GM12878 (cell line): ENCODE data around the gene FRYL. TPM values are rescaled to one million over a fixed set of nuclear protein-coding genes. Genes with fewer than 3 reads are reported as not detected.

Source experiments
- ATAC-seq: fragments of 200-7000 bp; cut with Tn5 transposase; 3 replicates; pipeline ENCODE4 v1.9.1; 2020; ENCODE audit warnings: mild to moderate bottlenecking, moderate library complexity
- BruUV-seq: library from RNA; stranded (reverse); fragments of 400-500 nt; replicated peaks from 2 replicates; lab custom pipeline; 2021; lab: Mats Ljungman, UMichigan
- CTCF ChIA-PET: fragments of 300-600 bp; sonication (Branson Sonifier 250); formaldehyde crosslinking; extraction: SDS; loops from one replicate; lab custom pipeline; 2021; ENCODE audit warnings: inconsistent platforms; lab: Yijun Ruan, JAX
- POLR2A ChIA-PET: fragments of 350-600 bp; formaldehyde crosslinking; extraction: SDS; loops from one replicate; lab custom pipeline; 2021; ENCODE audit warnings: inconsistent platforms; lab: Charles Lee
- RAD21 ChIA-PET: fragments of 300-600 bp; sonication (Branson Sonifier 250); formaldehyde crosslinking; loops from one replicate; lab custom pipeline; 2023; ENCODE audit warnings: antibody characterized with exemption; ENCODE audit not compliant: unreplicated experiment; lab: Charles Lee
- SMC1A ChIA-PET: fragments of 300-600 bp; sonication (Branson Sonifier 250); formaldehyde crosslinking; loops from one replicate; lab custom pipeline; 2023; ENCODE audit not compliant: unreplicated experiment, uncharacterized antibody; lab: Charles Lee
- DNase-seq: peaks from one replicate; pipeline ENCODE4 v3.0.0-alpha.2; 2011; ENCODE audit warnings: low read depth, low spot score
- FAIRE-seq: peaks from 3 replicates; lab custom pipeline; 2011; peaks lifted over from hg19 to GRCh38; lab: Jason Lieb, UNC
- H2AFZ ChIP-seq: 2 replicates; pipeline ENCODE4 v1.6.0; 2011; ENCODE audit warnings: low read depth, low read length, control low read depth; ENCODE audit not compliant: control insufficient read depth
- H3K27ac ChIP-seq: 2 replicates; pipeline ENCODE4 v1.5.1; 2011; ENCODE audit warnings: control low read depth; ENCODE audit not compliant: control insufficient read depth, insufficient read depth
- H3K27me3 ChIP-seq, 2 experiments: replicated peaks in 1 of 2; 2 replicates each; pipeline versions ENCODE4 v1.6.0 to v1.6.1; 2011; ENCODE audit warnings: low read length in 1 of 2; ENCODE audit not compliant: control insufficient read depth in 2 of 2, insufficient read depth in 2 of 2
- H3K36me3 ChIP-seq, 2 experiments: 2 replicates each; pipeline ENCODE4 v1.5.1; 2011; ENCODE audit warnings: low read length in 1 of 2; ENCODE audit not compliant: control insufficient read depth in 2 of 2, insufficient read depth in 2 of 2
- H3K4me1 ChIP-seq: 2 replicates; pipeline ENCODE4 v1.6.1; 2011; ENCODE audit warnings: mild to moderate bottlenecking, low read length, moderate library complexity, mixed read lengths; ENCODE audit not compliant: control insufficient read depth, insufficient read depth
- H3K4me2 ChIP-seq: 2 replicates; pipeline ENCODE4 v1.6.0; 2011; ENCODE audit warnings: control low read depth; ENCODE audit not compliant: control insufficient read depth, insufficient read depth
- H3K4me3 ChIP-seq: fragments of 200-600 bp; sonication (generic); 2 replicates; pipeline ENCODE4 v1.5.1; 2016
- H3K79me2 ChIP-seq: 2 replicates; pipeline ENCODE4 v1.6.0; 2011; ENCODE audit warnings: low read length; ENCODE audit not compliant: control insufficient read depth, insufficient read depth
- H3K9ac ChIP-seq: 2 replicates; pipeline ENCODE4 v1.8.0; 2011; ENCODE audit warnings: low read length, control low read depth, mixed read lengths; ENCODE audit not compliant: control insufficient read depth, insufficient read depth
- H3K9me3 ChIP-seq: replicated peaks from 3 replicates; pipeline ENCODE4 v1.5.1; 2011; ENCODE audit warnings: mild to moderate bottlenecking, low read length; ENCODE audit not compliant: control insufficient read depth, insufficient read depth
- H4K20me1 ChIP-seq: 2 replicates; pipeline ENCODE4 v1.6.0; 2011; ENCODE audit not compliant: control insufficient read depth, insufficient read depth
- CBFB ChIP-seq: IDR thresholded peaks from 2 replicates; pipeline ENCODE4 v1.6.1; 2016; ENCODE audit warnings: antibody characterized with exemption, low read depth
- CBX3 ChIP-seq: fragments of 200-600 bp; sonication (generic); IDR thresholded peaks from 2 replicates; pipeline ENCODE4 v1.6.1; 2016; ENCODE audit warnings: low read depth, borderline replicate concordance
- DPF2 ChIP-seq: fragments of 450-650 bp; IDR thresholded peaks from 2 replicates; pipeline ENCODE4 v1.6.1; 2017; ENCODE audit warnings: mild to moderate bottlenecking
- KDM1A ChIP-seq: fragments of 200-600 bp; sonication (generic); IDR thresholded peaks from 2 replicates; pipeline ENCODE4 v1.6.1; 2016; ENCODE audit warnings: borderline replicate concordance
- NR2C2 ChIP-seq: IDR thresholded peaks from 2 replicates; pipeline ENCODE4 v1.6.1; 2011; ENCODE audit warnings: borderline replicate concordance, low read depth; ENCODE audit not compliant: control insufficient read depth, insufficient read length
- RAD21 ChIP-seq: IDR thresholded peaks from 2 replicates; pipeline ENCODE4 v1.6.1; 2011; ENCODE audit warnings: mild to moderate bottlenecking, low read depth, low read length, moderate library complexity; ENCODE audit not compliant: insufficient read depth
- SIN3A ChIP-seq: IDR thresholded peaks from 2 replicates; pipeline ENCODE4 v1.6.1; 2012; ENCODE audit warnings: low read depth, low read length, improper control_type of control experiment
- TCF7 ChIP-seq: IDR thresholded peaks from 2 replicates; pipeline ENCODE4 v1.6.1; 2014; ENCODE audit warnings: antibody characterized with exemption, borderline replicate concordance
- WRNIP1 ChIP-seq: IDR thresholded peaks from 2 replicates; pipeline ENCODE4 v1.6.1; 2011; ENCODE audit warnings: low read depth, low read length, improper control_type of control experiment, borderline replicate concordance
- ZNF384 ChIP-seq: IDR thresholded peaks from 2 replicates; pipeline ENCODE4 v1.6.1; 2012; ENCODE audit warnings: low read depth, mild to moderate bottlenecking, low read length, improper control_type of control experiment, borderline replicate concordance
- WGBS: methylation state at CpG from one replicate; pipeline ENCODE4 v1.1.6; 2016; ENCODE audit warnings: low lambda C conversion rate; ENCODE audit not compliant: insufficient replicate concordance, insufficient coverage; ENCODE audit errors: missing lambda C conversion rate; 5-methylcytosine and 5-hydroxymethylcytosine counted together
- in situ Hi-C: fragments of 300-500 bp; cut with MboI; formaldehyde crosslinking; loops from 9 replicates; pipeline ENCODE4 v1.14.3; 2018; ENCODE audit warnings: mixed read lengths
- intact Hi-C: fragments of 100-400 bp; cut with micrococcal nuclease; formaldehyde crosslinking; loops from one replicate; pipeline ENCODE4 v1.14.2; 2022; ENCODE audit not compliant: unreplicated experiment
- polyA plus RNA-seq, 11 experiments: library from polyadenylated mRNA; depleted of rRNA in 4 of 11; unstranded in 6 of 11; stranded (reverse) in 5 of 11; fragments of >200 nt; fragmentation: Nextera tagmentation in 4 of 11; fragmentation: Illumina TruSeq in 1 of 11; extraction: Ambion mirVana in 4 of 11; extraction: Trizol in 1 of 11; gene quantifications; 1 replicate in 1 of 11; 2 replicates in 10 of 11; pipeline versions ENCODE4 v1.2.1 to v1.2.3, GENCODE V29; 2011 to 2016; ENCODE audit warnings: inconsistent platforms in 2 of 11, missing spikeins in 2 of 11, low read depth in 1 of 11
- total RNA-seq, 4 experiments: library from RNA; depleted of rRNA in 3 of 4; stranded (reverse); fragments of >200 nt in 3 of 4; fragmentation: Illumina TruSeq in 1 of 4; extraction: Trizol in 1 of 4; gene quantifications; 2 replicates each; pipeline versions ENCODE4 v1.2.1 to v1.2.3, GENCODE V29; 2013 to 2021
- TF ChIP-seq, protein P1 (sequence below): IDR thresholded peaks from 2 replicates; pipeline ENCODE4 v1.6.1; 2012; ENCODE audit warnings: improper control_type of control experiment, low read depth, low read length; ENCODE audit not compliant: insufficient replicate concordance

The FRYL gene
- total and polyA plus RNA-seq, 10 of the 15 experiments (the other 5 are each of a cell fraction or from before 2014, with no cell fraction given) = 10.3 to 50.6 (median 28.7) TPM

GRCh38 chr4:48753159-48753558 lies 26.9 kb downstream of the FRYL start (continued):
- TF ChIP-seq DPF2 (no peak), ZNF384 (no peak)
- TF ChIP-seq, protein P1, sequence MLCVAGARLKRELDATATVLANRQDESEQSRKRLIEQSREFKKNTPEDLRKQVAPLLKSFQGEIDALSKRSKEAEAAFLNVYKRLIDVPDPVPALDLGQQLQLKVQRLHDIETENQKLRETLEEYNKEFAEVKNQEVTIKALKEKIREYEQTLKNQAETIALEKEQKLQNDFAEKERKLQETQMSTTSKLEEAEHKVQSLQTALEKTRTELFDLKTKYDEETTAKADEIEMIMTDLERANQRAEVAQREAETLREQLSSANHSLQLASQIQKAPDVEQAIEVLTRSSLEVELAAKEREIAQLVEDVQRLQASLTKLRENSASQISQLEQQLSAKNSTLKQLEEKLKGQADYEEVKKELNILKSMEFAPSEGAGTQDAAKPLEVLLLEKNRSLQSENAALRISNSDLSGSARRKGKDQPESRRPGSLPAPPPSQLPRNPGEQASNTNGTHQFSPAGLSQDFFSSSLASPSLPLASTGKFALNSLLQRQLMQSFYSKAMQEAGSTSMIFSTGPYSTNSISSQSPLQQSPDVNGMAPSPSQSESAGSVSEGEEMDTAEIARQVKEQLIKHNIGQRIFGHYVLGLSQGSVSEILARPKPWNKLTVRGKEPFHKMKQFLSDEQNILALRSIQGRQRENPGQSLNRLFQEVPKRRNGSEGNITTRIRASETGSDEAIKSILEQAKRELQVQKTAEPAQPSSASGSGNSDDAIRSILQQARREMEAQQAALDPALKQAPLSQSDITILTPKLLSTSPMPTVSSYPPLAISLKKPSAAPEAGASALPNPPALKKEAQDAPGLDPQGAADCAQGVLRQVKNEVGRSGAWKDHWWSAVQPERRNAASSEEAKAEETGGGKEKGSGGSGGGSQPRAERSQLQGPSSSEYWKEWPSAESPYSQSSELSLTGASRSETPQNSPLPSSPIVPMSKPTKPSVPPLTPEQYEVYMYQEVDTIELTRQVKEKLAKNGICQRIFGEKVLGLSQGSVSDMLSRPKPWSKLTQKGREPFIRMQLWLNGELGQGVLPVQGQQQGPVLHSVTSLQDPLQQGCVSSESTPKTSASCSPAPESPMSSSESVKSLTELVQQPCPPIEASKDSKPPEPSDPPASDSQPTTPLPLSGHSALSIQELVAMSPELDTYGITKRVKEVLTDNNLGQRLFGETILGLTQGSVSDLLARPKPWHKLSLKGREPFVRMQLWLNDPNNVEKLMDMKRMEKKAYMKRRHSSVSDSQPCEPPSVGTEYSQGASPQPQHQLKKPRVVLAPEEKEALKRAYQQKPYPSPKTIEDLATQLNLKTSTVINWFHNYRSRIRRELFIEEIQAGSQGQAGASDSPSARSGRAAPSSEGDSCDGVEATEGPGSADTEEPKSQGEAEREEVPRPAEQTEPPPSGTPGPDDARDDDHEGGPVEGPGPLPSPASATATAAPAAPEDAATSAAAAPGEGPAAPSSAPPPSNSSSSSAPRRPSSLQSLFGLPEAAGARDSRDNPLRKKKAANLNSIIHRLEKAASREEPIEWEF = no peak

DNA sequence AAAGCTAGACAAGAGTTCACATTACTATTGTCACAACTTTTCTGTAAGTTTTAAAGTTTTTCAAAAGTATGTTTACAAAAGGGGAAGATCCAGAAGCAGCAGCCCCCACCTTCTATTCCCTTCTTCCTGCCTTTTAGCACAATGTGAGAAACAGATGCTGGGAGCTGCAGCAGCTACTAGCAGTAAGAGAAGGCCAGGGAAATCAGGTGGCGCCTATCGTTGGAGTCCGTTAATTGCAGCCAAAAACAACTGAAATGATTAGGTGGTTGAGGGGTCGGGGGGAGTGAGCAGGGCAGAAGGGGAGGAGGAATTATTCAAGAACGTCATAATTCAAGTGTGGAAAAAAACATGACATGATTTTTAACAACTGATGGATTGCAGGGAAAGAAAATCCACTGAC lies 27.4 kb downstream of the FRYL start:
- CTCF ChIA-PET = interaction anchor here (1.3 kb wide), 1 partner anchor 308 kb away, joined by 3 read pairs; no protein-coding TSS in a partner anchor

More for the DNA sequence above, 27.4 kb downstream of the FRYL start:
- Histone ChIP-seq H3K9me3 (peaks cover 1% of the 10 kb centered on the region; the same call in 2 of the 3 replicates), H2AFZ (no peak overlapping the region), H3K9ac (no peak overlapping the region), H3K4me1 (no peaks in the 10 kb centered on the region)
- BruUV-seq = no TSS peak
- TF ChIP-seq CBX3 (no peak), TCF7 (no peak), KDM1A (no peak), WRNIP1 (no peak), CBFB (no peak), NR2C2 (no peak), SIN3A (no peak), RAD21 (no peak)
- TF ChIP-seq, all 136 proteins: peak for 0
- no peak for FAIRE-seq
- Histone ChIP-seq H3K27ac (no peak overlapping the region), H3K79me2 (peaks cover 49% of the 10 kb centered on the region), H3K27me3 (no peaks in the 10 kb centered on the region), H4K20me1 (no peaks in the 10 kb centered on the region), H3K36me3 (no peaks in the 10 kb centered on the region; a peak in 1 of 4 replicates), H3K4me3 (no peak overlapping the region), H3K4me2 (no peak overlapping the region)
- RAD21 ChIA-PET = no interaction called here
- SMC1A ChIA-PET = interaction anchor here (1.1 kb wide), 1 partner anchor 25 kb away, joined by 3 read pairs; no protein-coding TSS in a partner anchor
- in situ Hi-C loops (no loop called here), intact Hi-C loops (no loop called here)
- POLR2A ChIA-PET = interaction anchor here (0.9 kb wide), 1 partner anchor 84 kb away, joined by 4 read pairs; no protein-coding TSS in a partner anchor
- DNase-seq = no peak
- no peak for ATAC-seq
- 82% methylated on average over 5 of the region's 5 CpGs for WGBS
